Activated CD4-positive, alpha-beta T cell treated with anti-CD3 and anti-CD28 coated beads, Interleukin-10, Interleukin-2, amounts not matched to agents 100 ng/mL and 50 ng/mL, durations not matched to agents 16 hours and 8 hours (primary cell): Measurements from ENCODE around the gene SLC38A9.
A peak's percentile ranks its signal among the peaks of the same experiment; 100 is the strongest.
"Not testable (repeated sequence)": the region's sequence is repeated elsewhere in the genome, so short reads cannot be mapped to it uniquely, and the experiment has no call there.

Experiments used
- DNase-seq: peaks from one replicate; pipeline ENCODE4 v3.0.0-alpha.2; 2020

The SLC38A9 gene

DNA sequence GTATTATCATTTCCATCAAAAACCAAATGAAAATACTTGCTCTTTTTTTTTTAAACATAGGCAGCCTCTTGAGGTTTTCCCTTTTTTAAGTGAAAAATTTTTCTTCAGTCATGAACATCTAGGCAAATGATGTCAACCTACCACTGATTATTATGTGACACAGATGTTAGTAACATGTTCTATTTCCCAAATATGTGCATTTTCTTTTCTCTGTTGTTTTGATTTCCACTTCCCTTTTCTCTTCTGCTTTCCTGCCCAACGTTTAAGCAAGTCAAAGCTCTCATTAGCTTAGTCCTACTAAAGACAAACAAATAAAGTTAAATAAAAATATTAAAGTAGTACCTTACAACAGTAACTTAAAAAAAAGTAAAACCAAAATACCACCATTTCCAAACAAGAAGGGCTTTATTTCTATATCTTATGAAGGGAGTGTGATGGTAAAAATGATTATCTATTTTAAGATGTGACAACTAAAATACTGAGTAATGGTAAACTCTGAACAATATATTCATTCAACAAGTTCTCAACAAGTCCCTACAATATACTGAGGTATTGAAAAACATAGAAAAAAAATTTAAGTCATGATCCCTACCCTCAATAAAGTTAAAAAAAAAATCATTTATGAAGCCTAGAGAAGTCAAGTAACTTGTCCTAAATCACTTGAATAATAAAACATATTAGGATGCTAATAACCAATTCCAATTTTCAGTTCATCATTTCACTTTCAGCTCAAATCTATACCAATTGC lies 9.4 kb downstream of the SLC38A9 start:
- no peak for DNase-seq

DNA sequence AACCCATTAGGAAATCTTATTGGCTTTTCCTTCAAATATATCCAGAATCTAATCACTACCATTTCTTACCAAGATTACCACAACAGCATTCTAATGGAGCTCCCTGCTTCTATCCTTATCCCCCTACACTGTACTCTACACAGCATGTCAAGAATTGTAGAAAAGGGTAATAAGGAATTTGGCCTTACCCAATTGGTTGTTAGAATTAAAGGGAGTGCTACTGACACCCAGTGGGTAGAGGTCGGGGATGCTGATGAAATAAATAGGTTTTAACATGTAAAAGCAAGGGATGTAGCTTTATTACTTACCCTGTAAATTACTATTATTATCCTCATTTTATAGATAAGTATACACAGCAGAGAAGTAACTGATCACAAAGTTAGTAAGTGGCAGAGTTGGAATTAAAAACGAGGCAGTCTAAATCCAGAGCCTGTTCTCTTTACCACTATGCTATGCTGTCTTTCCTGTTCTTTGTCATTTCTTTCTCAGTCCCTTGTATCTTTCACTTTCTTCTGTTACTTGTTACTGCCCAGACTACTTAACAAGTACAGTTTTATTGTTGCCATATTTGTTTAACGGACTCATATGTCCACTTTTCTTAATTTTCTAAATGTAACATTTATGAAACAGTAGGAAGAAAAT lies 10.5 kb downstream of the SLC38A9 start:
- DNase-seq = no peak

DNA sequence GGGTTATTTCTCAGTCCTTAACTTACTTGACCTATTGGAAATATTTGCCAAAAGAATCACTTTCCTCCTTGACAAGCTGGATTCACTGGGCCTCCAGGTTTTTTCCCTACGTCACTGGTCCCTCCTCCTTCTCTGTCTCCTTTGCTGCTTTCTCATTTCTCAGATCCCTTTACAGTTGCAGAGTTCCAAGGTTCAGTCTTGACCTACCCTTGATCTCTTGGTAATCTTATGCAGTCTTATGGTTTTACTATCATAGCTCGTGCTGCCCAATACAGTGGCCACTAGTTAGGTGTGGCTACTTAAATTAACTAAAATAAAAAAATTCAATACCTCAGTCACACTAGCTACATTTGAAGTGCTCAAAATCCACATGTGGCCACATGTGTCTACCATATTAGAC lies 11.4 kb downstream of the SLC38A9 start:
- DNase-seq = no peak

DNA sequence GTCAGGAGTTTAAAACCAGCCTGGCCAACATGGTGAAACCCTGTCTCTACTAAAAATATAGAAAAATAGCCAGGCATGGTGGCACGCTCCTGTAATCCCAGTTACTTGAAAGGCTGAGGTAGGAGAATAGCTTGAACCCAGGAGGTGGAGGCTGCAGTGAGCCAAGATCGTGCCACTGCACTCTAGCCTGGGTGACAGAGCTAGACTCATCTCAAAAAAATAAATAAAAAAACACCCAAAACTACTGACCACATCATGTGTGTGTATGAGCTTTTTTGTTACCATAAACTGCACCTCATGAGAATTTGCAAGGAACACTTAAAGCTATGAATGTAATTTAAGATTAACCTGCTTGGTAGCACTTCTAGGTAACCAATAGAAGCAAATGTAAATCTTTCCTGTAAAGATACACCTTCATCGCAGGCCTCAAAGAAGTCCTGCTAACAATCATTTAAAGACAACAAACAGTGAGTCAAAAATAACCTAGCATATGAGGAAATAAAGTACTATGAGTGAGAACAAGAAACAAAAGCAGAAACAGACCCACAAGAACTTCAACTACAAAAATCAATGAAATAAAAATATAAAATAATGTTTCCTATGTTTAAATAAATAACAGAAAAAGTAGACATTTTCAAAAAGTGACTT lies 13.0 kb downstream of the SLC38A9 start:
- DNase-seq = peak; percentile 23

DNA sequence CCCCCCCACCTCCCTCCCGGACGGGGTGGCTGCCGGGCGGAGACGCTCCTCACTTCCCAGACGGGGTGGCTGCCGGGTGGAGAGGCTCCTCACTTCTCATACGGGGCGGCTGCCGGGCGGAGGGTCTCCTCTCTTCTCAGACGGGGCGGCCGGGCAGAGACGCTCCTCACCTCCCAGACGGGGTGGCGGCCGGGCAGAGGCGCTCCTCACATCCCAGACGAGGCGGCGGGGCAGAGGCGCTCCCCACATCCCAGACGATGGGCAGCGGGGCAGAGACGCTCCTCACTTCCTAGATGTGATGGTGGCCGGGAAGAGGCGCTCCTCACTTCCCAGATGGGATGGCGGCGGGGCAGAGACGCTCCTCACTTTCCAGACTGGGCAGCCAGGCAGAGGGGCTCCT lies 15.4 kb downstream of the SLC38A9 start:
- DNase-seq = not testable (repeated sequence)

DNA sequence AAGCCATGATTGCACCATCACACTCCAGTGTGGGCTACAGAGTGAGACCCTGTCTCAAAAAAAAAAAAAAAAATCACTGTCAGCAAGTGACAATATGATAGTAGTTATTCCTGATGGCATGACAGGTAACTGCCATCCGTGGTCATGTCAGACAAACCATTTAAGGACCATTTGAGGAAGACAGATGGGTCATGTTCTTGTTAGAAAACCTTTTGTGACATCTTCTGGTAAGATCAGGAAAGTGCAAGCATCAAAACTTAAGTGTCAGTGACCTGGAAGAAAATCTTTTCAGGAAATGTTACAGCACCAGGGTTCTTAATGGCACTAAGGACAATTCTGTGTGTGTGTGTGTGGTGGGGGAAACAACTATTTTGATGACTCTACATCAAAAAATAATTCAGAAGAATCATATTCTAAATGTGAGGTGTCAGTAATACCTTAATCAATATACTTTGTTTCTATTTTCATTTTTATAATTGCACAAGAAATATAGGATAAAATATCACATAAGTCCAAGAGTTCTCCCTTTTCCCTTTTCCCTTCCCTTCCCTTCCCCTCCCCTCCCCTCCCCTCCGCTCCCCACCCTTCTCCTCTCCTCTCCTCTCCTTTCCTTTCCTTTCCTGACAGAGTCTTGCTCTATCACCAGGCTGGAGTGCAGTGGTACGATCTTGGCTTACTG lies 17.8 kb downstream of the SLC38A9 start:
- peak; percentile 20 for DNase-seq

DNA sequence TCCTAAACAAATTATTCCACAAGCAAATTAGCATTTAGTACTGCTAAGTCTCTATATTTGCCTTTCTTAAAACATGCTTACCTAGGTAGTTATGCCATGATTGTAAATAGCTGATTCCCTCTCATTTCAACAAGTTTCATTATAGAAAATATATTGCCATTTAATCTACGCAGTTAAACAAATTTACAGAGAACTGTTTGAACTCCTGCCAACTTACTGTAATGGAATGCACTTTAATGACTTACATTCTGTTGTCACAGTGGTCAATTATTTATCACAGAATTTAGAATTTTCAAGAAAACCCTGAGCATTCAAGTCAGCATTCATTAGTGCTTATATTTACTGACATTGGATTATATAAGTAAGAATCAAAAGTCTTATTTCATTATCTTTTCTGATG lies 19.6 kb downstream of the SLC38A9 start:
- DNase-seq = no peak

DNA sequence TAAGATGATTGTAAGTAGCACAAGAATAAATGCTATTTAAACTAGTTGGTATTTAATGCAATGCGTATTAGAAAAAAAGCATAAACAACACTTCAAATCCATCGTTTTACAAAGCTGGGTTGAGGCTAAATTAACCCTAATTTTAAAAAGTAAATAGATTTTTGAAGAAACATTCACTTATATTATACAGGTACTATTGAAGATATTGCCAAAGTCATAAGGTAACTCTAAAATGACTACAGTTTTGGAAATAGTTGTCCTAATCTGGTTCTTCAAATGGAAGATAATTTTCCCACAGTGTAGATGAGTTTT lies 20.1 kb downstream of the SLC38A9 start:
- no peak for DNase-seq

DNA sequence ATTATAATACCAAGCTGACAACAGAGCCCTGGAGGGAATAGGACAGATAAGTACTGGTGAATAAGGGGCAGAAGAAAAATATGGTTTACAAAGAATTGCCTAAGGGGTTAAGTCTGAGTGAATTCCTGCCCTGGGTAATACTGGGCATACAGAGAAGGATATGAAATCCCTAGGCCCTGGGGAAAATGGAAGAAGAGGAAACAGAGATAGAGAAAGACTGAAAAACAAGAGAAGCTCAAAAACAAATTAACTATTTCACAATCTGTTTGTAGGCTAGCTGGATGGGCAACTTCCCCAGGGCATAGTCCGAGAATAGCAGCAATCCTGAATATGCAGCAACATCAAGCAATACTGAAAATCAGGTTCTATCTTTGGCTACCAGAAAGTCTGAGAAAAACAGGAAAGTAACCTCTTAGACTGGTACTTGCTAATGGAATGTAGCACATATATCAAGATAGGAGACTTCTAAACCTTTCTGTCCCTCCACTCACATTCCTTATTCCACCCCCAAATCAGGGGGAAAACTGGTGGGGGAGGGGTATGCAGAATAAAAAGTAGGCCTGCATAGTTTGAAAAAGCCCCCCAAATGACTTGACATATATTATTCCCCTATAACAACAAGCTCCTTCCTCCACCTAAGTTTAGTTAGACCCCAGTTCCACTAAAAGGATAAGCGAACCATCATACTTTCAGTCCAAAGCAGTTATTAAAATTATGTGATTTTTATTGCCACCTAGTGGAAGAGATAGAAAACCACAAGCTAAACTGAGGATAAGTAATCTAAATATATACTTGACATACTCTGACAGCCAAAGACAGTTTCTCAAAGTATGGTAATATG lies 20.6 kb downstream of the SLC38A9 start:
- DNase-seq = peak; percentile 44

DNA sequence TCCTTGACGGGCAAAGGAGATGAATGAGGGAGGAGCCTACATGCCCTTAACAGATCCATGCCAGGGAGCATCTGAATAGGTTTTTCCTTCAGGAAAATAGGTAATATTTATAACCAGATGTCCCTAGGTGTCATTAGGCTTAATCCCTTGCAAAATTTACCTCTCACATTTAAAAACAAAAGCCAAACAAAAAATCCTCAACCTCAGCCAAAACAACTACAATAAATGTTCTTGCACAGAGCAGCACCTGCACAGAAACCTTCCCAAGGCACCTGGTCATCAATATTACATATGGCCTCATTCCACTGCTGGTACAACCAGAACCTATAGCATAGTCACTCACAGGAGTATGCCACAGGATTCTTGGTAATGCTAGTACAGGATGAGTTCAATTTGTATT lies 30.1 kb downstream of the SLC38A9 start:
- no peak for DNase-seq

DNA sequence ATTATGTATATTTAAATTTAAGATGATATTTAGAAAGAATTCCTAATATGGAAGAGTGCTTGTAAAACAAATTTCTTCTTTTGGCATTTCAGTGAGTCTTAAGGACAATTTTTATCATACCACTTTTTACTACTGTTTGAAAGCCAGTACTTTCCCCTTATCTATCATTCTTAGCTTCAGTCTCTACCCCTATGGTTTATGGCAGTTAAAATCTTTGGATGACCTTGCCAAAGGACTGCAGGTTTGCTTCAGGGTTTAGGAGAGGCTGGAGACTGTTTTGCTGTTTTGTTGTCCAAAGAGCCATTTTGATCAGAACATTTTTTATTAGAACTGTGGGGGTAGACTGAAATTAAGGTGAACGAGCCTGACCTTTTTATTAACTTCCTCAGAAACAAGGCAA lies 30.8 kb downstream of the SLC38A9 start:
- DNase-seq = no peak

DNA sequence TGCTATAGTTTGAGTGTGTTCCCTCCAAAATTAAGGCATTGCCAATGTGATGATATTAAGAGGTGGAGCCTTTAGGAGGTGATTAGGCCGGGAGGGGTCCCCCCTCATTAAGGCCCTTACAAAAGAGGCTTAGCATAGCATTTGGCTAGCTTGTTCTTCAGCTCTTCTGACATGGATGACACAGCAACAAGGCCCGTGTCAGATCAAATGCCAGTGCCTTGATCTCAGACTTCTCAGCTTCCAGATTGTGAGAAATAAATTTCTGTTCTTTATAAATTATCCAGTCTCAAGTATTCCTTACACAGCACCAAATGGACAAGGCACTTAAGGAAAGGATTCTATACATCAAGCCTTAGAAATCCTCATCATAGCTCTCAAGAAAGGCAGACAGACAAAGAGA lies 31.8 kb downstream of the SLC38A9 start:
- DNase-seq = no peak

DNA sequence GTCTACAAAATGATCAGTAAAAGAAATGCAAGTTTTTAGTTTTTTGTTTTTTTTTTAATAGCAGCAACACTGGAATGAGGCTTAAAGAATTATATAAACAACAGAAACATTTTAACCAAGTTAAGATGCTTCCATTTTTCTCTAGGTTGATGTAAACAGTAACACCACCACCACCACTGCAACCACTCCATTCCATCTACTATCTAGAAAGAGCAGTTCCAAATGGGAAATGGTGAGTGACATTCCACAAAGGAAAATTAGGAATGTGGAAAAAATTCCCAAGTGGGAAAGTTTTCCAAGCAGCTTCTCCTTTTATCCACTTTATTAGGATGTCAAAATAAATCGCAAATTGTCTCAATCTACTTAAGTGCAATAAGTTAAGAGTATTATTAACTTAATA lies 32.6 kb downstream of the SLC38A9 start:
- DNase-seq = no peak

DNA sequence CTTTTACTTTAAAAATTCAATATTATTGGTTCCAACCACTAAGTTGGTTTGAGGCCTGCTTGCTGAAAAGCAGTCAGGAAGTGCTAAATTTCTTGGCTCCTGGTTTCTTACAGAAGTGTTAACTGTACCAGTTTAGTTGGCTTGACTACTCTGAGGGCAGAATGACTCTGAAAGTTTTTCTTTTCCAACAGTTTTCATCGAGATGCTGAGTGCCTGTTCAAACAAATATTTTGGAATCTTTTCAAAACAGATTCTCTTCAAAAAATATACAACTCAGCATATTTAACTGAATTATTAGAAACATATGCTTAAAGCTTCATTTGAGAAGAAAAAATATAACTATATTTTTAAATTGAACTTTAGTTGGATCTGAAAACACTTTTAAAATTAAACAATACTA lies 37.0 kb downstream of the SLC38A9 start:
- no peak for DNase-seq

DNA sequence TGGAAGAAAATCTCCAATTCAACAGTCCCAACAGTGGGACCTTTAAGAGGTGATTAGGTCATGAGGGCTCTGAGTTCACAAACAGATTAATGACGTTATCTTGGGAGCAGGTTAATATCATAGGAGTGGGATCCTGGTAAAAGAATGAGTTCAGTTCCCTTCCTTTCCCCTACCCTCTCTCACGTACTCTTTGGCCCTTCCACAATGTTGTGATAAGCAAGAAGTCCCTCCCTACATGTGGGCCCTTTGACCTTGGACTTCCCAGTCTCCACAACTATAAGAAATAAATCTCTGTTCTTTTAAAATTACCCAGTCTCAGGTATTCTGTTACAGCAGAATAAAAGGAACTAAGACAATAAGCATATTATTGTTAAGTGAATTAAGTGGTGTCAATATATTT lies 37.8 kb downstream of the SLC38A9 start:
- no peak for DNase-seq

DNA sequence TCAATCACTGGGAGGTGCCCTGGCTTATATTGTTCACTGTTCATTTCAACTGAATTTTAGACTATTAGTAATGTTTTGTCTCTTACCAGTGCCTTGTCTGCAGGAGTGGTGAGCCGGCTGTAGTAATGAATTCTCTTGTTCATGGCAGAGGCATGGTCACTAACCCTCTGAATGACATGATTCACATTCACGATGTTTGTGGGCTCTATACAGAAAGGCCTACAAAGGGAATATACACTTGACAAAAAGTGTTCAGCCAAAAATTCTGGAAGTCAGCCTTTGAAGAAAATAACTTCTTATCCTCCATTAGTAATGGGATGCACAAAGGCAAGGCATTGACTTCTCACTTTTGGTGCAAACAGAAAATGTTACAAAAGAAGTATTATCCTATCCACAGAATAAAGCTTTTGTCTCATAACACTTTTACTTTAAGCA lies 39.6 kb downstream of the SLC38A9 start:
- no peak for DNase-seq

DNA sequence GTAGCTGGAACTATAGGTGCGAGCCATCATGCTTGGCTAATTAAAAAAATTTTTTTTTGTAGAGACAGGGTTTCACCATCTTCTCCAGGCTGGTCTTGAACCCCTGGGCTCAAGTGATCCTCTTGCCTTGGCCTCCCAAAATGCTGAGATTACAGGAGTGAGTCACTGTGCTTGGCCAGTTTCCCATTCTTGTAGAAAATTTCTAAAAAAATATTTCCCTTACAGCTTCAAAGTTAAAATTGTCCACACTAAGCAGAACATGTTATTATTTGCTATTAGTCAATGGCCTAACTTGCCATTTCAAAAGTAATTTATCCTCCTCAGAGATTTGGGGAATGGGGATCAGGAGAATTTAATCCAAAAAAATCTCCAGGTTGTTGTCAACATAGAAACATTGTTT lies 40.1 kb downstream of the SLC38A9 start:
- no peak for DNase-seq

DNA sequence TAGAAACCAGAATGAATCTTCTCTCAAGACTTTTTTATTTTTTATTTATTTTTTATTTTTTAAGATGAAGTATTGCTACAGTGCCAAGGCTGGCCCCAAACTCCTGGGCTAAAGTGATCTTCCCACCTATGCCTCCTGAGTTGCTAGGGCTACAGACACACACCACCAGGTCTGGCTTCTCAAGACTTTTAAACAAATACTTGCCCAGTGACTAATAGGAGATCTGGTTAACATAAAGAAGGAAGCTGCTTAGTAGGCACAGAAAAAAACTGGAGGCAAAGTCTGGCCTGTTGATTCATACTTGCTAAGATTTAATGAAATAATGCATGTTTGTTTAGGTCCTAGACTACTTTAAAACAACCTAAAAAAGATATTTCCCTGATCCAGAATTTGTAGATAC lies 43.8 kb downstream of the SLC38A9 start:
- DNase-seq = no peak

DNA sequence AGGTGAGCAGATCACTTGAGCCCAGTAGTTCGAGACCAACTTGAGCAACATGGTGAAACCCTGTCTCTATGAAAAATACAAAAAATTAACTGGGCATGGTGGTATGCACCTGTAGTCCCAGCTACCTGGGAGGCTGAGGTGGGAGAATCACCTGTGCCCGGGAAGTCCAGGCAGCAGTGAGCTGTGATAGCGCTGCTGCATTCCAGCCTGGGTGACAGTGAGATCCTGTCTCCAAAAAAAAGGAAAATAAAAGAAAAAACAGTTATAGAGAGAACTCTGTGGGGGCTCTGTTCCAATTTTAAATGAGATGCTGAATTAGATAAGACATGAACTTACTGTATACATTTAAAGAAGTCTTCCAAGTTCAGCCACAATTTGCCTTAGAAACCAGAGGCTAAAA lies 44.2 kb downstream of the SLC38A9 start:
- no peak for DNase-seq

DNA sequence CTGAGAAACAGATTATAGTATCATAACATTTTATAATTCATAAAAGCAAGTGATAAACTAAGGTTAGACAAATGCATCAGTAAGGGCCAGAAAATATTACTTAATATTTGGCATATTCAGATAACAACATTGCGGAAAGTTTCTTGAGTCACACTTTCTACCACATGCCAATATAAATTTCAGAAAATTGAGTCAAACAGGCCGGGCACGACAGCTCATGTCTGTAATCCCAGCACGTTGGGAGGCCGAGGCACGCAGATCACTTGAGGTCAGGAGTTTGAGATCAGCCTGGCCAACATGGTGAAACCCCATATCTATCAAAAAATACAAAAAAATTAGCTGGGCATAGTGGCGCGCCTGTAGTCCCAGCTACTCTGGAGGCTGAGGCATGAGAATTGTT lies 47.1 kb downstream of the SLC38A9 start:
- DNase-seq = no peak

DNA sequence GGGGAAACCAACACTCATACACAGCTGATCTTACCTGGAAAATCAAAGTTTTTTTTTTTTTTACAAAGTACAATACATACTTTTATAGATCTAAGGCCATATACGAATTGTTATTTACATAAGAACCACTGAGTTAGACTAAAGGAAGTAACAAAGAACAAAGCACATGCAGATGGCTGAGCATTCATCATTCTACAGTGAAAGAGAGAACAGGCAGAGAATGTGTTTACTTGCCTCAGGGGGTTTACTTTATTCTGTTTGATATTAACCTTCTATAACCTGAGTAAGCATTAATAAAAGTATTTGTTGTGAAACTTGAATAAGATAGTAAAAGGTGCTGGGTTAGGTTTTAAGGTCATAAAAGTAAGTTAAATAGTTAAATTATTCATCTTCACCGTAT lies 54.7 kb downstream of the SLC38A9 start:
- no peak for DNase-seq

DNA sequence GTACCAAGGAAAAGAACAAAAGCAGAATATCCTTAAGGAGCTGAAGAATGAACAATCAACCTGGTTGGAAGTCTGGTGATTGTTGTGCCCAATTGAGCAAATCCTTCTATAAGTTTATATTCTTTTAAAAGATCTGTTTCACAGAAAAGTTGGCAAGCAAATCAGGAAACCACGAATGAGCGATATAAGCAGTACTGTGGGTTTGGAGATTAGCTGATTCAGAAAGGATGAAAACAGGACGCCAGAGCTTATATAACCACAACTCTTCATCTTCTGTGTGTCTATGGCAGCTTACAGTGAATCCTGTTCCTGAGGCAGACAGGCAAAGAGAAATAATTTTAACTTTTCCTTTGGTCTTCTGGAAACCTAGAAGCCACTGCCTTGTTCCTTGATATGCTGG lies 61.7 kb downstream of the SLC38A9 start:
- peak; percentile 52 for DNase-seq

DNA sequence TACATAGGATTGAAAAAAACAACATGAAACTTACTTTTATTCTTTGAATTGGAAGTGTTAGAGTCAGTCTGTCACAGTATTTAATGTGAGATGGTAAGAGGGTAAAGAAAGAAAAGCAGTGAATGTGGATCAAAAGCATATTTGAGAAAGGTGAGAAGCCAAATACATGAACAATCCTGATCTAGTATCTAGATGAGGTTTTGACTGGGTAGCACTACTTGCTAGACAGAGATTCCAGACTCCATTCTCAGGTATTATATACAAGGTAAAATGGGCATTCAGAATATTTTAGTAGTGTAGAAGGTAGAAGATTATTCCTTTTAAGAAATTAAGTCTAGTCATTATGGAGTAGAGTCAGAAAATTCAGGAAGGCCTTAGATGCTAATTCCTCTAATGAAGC lies 62.2 kb downstream of the SLC38A9 start:
- no peak for DNase-seq
